H9 (cell line): ENCODE results near the gene EPHB3. TPM values are rescaled to one million over a fixed set of nuclear protein-coding genes. Genes with fewer than 3 reads are reported as not detected.

Source experiments
- DNase-seq: peaks from one replicate; pipeline ENCODE4 v3.0.0-alpha.2; 2017
- H2AFZ ChIP-seq: one replicate; pipeline ENCODE4 v1.6.1; 2013; ENCODE audit warnings: mild to moderate bottlenecking, low read length, control low read depth, moderate library complexity
- H2AK5ac ChIP-seq: 2 replicates; pipeline ENCODE4 v1.6.1; 2013; ENCODE audit warnings: low read length, control low read depth, mixed read lengths; ENCODE audit not compliant: insufficient read length
- H2BK120ac ChIP-seq: one replicate; pipeline ENCODE4 v1.6.1; 2013; ENCODE audit warnings: low read depth, mild to moderate bottlenecking, low read length, control low read depth, inconsistent platforms; ENCODE audit not compliant: poor library complexity, severe bottlenecking
- H2BK12ac ChIP-seq: 2 replicates; pipeline ENCODE4 v1.6.1; 2013; ENCODE audit warnings: low read length, control low read depth, mixed read lengths, low read depth; ENCODE audit not compliant: insufficient read length
- H2BK15ac ChIP-seq: 2 replicates; pipeline ENCODE4 v1.6.1; 2013; ENCODE audit warnings: low read depth, low read length, control low read depth
- H2BK20ac ChIP-seq: one replicate; pipeline ENCODE4 v1.6.1; 2013; ENCODE audit warnings: low read depth, mild to moderate bottlenecking, low read length, control low read depth, inconsistent platforms; ENCODE audit not compliant: poor library complexity, severe bottlenecking
- H2BK5ac ChIP-seq: 2 replicates; pipeline ENCODE4 v1.6.1; 2013; ENCODE audit warnings: low read length, control low read depth, mixed read lengths; ENCODE audit not compliant: insufficient read length
- H3K14ac ChIP-seq: 2 replicates; pipeline ENCODE4 v1.6.1; 2013; ENCODE audit warnings: low read length, control low read depth; ENCODE audit not compliant: insufficient read depth
- H3K18ac ChIP-seq: 2 replicates; pipeline ENCODE4 v1.6.1; 2013; ENCODE audit warnings: low read depth, mild to moderate bottlenecking, mixed read lengths, low read length, control low read depth; ENCODE audit not compliant: insufficient read length
- H3K23ac ChIP-seq: 2 replicates; pipeline ENCODE4 v1.6.1; 2013; ENCODE audit warnings: low read length, control low read depth, mixed read lengths, low read depth; ENCODE audit not compliant: insufficient read length
- H3K23me2 ChIP-seq: 2 replicates; pipeline ENCODE4 v1.6.1; 2013; ENCODE audit warnings: low read depth, mild to moderate bottlenecking, mixed read lengths, low read length, control low read depth; ENCODE audit not compliant: insufficient read length, poor library complexity, severe bottlenecking
- H3K27ac ChIP-seq: 2 replicates; pipeline ENCODE4 v1.5.1; 2013; ENCODE audit warnings: low read length, control low read depth, mixed read lengths, low read depth; ENCODE audit not compliant: insufficient read length
- H3K27me3 ChIP-seq: 2 replicates; pipeline ENCODE4 v1.6.1; 2013; ENCODE audit warnings: low read length, control low read depth, inconsistent platforms; ENCODE audit not compliant: insufficient read depth
- H3K4ac ChIP-seq: 2 replicates; pipeline ENCODE4 v1.6.1; 2013; ENCODE audit warnings: low read depth, mild to moderate bottlenecking, control low read depth, inconsistent platforms, low read length, moderate library complexity
- H3K4me1 ChIP-seq: 2 replicates; pipeline ENCODE4 v1.6.1; 2013; ENCODE audit warnings: low read length, control low read depth, inconsistent platforms; ENCODE audit not compliant: insufficient read depth
- H3K4me2 ChIP-seq: 2 replicates; pipeline ENCODE4 v1.6.1; 2013; ENCODE audit warnings: low read length, control low read depth, mixed read lengths; ENCODE audit not compliant: insufficient read length, insufficient read depth
- H3K56ac ChIP-seq: 2 replicates; pipeline ENCODE4 v1.6.1; 2013; ENCODE audit warnings: low read depth, mild to moderate bottlenecking, mixed read lengths, low read length, control low read depth; ENCODE audit not compliant: insufficient read length
- H3K79me1 ChIP-seq: 2 replicates; pipeline ENCODE4 v1.6.1; 2013; ENCODE audit warnings: low read depth, mild to moderate bottlenecking, moderate library complexity, low read length, control low read depth, inconsistent platforms; ENCODE audit not compliant: insufficient read depth, poor library complexity, severe bottlenecking
- H3K79me2 ChIP-seq: 2 replicates; pipeline ENCODE4 v1.6.1; 2013; ENCODE audit warnings: low read length, control low read depth, inconsistent platforms; ENCODE audit not compliant: insufficient read depth
- H3K9ac ChIP-seq: 2 replicates; pipeline ENCODE4 v1.6.1; 2013; ENCODE audit warnings: low read length, control low read depth, mixed read lengths; ENCODE audit not compliant: insufficient read length; ENCODE audit errors: extremely low read depth
- H3K9me3 ChIP-seq: one replicate; pipeline ENCODE4 v1.6.1; 2013; ENCODE audit warnings: low read depth, low read length, inconsistent platforms; ENCODE audit not compliant: control insufficient read depth
- H3T11ph ChIP-seq: one replicate; pipeline ENCODE4 v1.6.1; 2013; ENCODE audit warnings: mild to moderate bottlenecking, low read length, control low read depth, inconsistent platforms
- H4K20me1 ChIP-seq: one replicate; pipeline ENCODE4 v1.6.1; 2013; ENCODE audit not compliant: control insufficient read depth, insufficient read length, insufficient read depth
- H4K5ac ChIP-seq: 2 replicates; pipeline ENCODE4 v1.6.1; 2013; ENCODE audit warnings: low read depth, mild to moderate bottlenecking, mixed read lengths, low read length, control low read depth; ENCODE audit not compliant: insufficient read length
- H4K8ac ChIP-seq: replicated peaks from 2 replicates; pipeline ENCODE4 v1.6.1; 2013; ENCODE audit warnings: low read length, control low read depth, mixed read lengths, low read depth; ENCODE audit not compliant: insufficient read length
- H4K91ac ChIP-seq: 2 replicates; pipeline ENCODE4 v1.6.1; 2013; ENCODE audit warnings: low read depth, mild to moderate bottlenecking, moderate library complexity, mixed read lengths, low read length, control low read depth; ENCODE audit not compliant: insufficient read length
- H3K27ac Mint-ChIP-seq, 3 experiments: 2 replicates in 2 of 3; 3 replicates in 1 of 3; pipeline ENCODE4 v1.8.0; 2020 to 2021; ENCODE audit warnings: mixed read lengths in 3 of 3, mild to moderate bottlenecking in 1 of 3, moderate library complexity in 1 of 3
- H3K27me3 Mint-ChIP-seq: 2 replicates; pipeline ENCODE4 v1.8.0; 2021; ENCODE audit warnings: low read depth, mild to moderate bottlenecking, moderate library complexity, mixed read lengths
- H3K36me3 Mint-ChIP-seq, 3 experiments: 2 replicates in 2 of 3; 3 replicates in 1 of 3; pipeline ENCODE4 v1.8.0; 2020 to 2021; ENCODE audit warnings: low read depth in 3 of 3, mixed read lengths in 3 of 3; ENCODE audit not compliant: insufficient read depth in 1 of 3
- H3K4me1 Mint-ChIP-seq, 2 experiments: 2 replicates each; pipeline ENCODE4 v1.8.0; 2020; ENCODE audit warnings: mixed read lengths in 2 of 2
- H3K4me3 Mint-ChIP-seq, 2 experiments: 2 replicates in 1 of 2; 3 replicates in 1 of 2; pipeline ENCODE4 v1.8.0; 2020 to 2021; ENCODE audit warnings: mild to moderate bottlenecking in 2 of 2, mixed read lengths in 2 of 2, moderate library complexity in 1 of 2
- H3K9me3 Mint-ChIP-seq, 2 experiments: 2 replicates in 1 of 2; 3 replicates in 1 of 2; pipeline ENCODE4 v1.8.0; 2020; ENCODE audit warnings: mild to moderate bottlenecking in 2 of 2, mixed read lengths in 2 of 2, moderate library complexity in 1 of 2
- WGBS: extraction: QIAGEN DNeasy Blood & Tissue Kit; methylation state at CpG from one replicate; pipeline ENCODE4 v1.1.7; 2013; ENCODE audit warnings: missing lambda C conversion rate, low lambda C conversion rate, mixed read lengths; ENCODE audit not compliant: insufficient read length; ENCODE audit errors: extremely low coverage; 5-methylcytosine and 5-hydroxymethylcytosine counted together
- total RNA-seq: library from RNA; stranded (reverse); gene quantifications from 2 replicates; pipeline ENCODE4 v1.2.1, GENCODE V29; 2021
- TF ChIP-seq, protein P1 (sequence below): fragments of 200-600 bp; sonication (generic); conservative IDR thresholded peaks from 3 replicates; pipeline ENCODE4 v1.8.0; 2021; ENCODE audit warnings: antibody characterized with exemption, mild to moderate bottlenecking

The EPHB3 gene
- total RNA-seq, 1 experiment from 2014 or later = 1.0 TPM

DNA sequence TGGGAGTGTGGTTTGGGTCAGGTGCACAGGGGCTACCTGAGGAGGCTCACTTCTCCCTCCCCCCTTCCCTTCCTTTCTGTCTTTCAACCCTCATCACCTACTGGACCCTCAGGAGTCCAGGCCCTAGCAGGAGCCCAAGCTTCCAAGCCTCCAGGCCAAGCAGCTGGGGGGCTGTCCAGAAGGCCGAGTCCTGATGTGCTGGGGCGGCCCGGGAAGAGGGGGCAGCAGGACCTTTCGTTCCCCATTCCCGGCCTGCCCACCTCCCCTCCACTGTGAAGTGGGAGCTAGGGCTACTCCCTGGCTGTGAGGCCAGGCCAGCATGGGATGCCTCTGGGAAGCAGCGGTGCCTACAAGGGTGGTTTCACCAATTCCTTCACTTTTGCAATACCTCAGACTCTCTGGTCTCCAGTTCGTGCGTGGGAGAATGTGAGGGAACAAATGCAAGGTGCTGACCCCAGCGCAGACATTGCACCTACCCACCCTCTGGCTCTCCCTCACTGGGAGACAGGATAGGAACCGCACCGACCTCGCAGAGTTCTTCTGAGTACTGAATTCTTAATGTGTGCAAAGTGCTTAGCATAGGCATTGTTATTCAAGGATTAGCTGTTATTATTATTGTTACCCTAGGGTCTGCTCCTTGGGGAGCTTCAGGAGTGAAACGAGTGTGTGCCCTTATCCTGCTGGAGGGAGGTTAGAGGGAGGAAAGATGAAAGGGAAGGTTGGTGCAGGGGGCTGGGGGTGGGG is 2.5 kb downstream of the EPHB3 start:
- Histone ChIP-seq H3K79me2 (no peaks in the 10 kb centered on the region), H2BK15ac (no peak overlapping the region), H3K9me3 (no peaks in the 10 kb centered on the region), H3K14ac (no peak overlapping the region), H4K5ac (no peak overlapping the region), H2BK120ac (no peak overlapping the region), H3K4ac (no peak overlapping the region), H2BK20ac (no peak overlapping the region), H3K4me1 (peaks cover 6% of the 10 kb centered on the region; the same call in 1 of the 2 replicates), H3K79me1 (no peaks in the 10 kb centered on the region), H3K23me2 (peaks cover 7% of the 10 kb centered on the region), H4K20me1 (no peaks in the 10 kb centered on the region), H4K8ac (no peak overlapping the region), H2BK12ac (no peak overlapping the region), H2AFZ (no peak overlapping the region), H3K4me2 (no peak overlapping the region), H3K23ac (no peak overlapping the region), H2BK5ac (no peak overlapping the region), H3K27ac (no peak overlapping the region), H3K27me3 (peaks cover 81% of the 10 kb centered on the region), H2AK5ac (no peak overlapping the region), H3K18ac (no peak overlapping the region), H3K9ac (no peak overlapping the region), H3T11ph (no peak overlapping the region), H4K91ac (no peak overlapping the region), H3K56ac (no peak overlapping the region)
- peaks cover 41 to 64% of the 10 kb centered on the region in 2 experiments for H3K4me1 Mint-ChIP-seq
- H3K27ac Mint-ChIP-seq = no peak overlapping the region
- no peak for DNase-seq
- peak overlapping the region in 1 of 2 experiments; percentile 70; a peak in 2 of 5 replicates for H3K4me3 Mint-ChIP-seq
- TF ChIP-seq, protein P1, sequence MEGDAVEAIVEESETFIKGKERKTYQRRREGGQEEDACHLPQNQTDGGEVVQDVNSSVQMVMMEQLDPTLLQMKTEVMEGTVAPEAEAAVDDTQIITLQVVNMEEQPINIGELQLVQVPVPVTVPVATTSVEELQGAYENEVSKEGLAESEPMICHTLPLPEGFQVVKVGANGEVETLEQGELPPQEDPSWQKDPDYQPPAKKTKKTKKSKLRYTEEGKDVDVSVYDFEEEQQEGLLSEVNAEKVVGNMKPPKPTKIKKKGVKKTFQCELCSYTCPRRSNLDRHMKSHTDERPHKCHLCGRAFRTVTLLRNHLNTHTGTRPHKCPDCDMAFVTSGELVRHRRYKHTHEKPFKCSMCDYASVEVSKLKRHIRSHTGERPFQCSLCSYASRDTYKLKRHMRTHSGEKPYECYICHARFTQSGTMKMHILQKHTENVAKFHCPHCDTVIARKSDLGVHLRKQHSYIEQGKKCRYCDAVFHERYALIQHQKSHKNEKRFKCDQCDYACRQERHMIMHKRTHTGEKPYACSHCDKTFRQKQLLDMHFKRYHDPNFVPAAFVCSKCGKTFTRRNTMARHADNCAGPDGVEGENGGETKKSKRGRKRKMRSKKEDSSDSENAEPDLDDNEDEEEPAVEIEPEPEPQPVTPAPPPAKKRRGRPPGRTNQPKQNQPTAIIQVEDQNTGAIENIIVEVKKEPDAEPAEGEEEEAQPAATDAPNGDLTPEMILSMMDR = no peak
- H3K9me3 Mint-ChIP-seq = peaks cover 0 to 4% of the 10 kb centered on the region in 2 experiments; a peak in 3 of 5 replicates
- WGBS = no CpG with 5 or more reads among the region's 13 CpGs
- H3K27me3 Mint-ChIP-seq = peaks cover 92% of the 10 kb centered on the region
- H3K36me3 Mint-ChIP-seq = no peaks in the 10 kb centered on the region; a peak in 1 of 7 replicates
